SK-N-SH treated with all-trans-retinoic acid at 6 μM for 48 hours (cell line): ENCODE measurements around the gene SMARCA4.

Source experiments
- ATAC-seq: fragments of 200-7000 bp; cut with Tn5 transposase; 3 replicates; pipeline ENCODE4 v1.9.1; 2020; ENCODE audit warnings: mild to moderate bottlenecking, moderate library complexity
- ARNTL ChIP-seq: fragments of 450-650 bp; formaldehyde crosslinking; IDR thresholded peaks from 2 replicates; pipeline ENCODE4 v1.5.0; 2020; ENCODE audit warnings: low read depth, mild to moderate bottlenecking, moderate library complexity, borderline replicate concordance
- BACH2 ChIP-seq: fragments of 250-450 bp; sonication (Bioruptor Pico); IDR thresholded peaks from 2 replicates; pipeline ENCODE4 v1.9.0; 2021; ENCODE audit warnings: mild to moderate bottlenecking, borderline replicate concordance
- CREB5 ChIP-seq: fragments of 250-450 bp; sonication (Bioruptor Pico); IDR thresholded peaks from 2 replicates; pipeline ENCODE4 v1.5.1; 2020; ENCODE audit warnings: low read depth, mild to moderate bottlenecking, moderate library complexity
- CSDC2 ChIP-seq: fragments of 250-450 bp; sonication (Bioruptor Pico); IDR thresholded peaks from 2 replicates; pipeline ENCODE4 v1.5.0; 2020; ENCODE audit warnings: mild to moderate bottlenecking, moderate library complexity
- CSRNP3 ChIP-seq: fragments of 250-450 bp; sonication (Bioruptor Pico); IDR thresholded peaks from 2 replicates; pipeline ENCODE4 v1.5.1; 2021; ENCODE audit warnings: mild to moderate bottlenecking, moderate library complexity
- ESRRG ChIP-seq: fragments of 250-450 bp; sonication (Bioruptor Pico); IDR thresholded peaks from 2 replicates; pipeline ENCODE4 v1.6.1; 2021; ENCODE audit warnings: mild to moderate bottlenecking
- GLIS3 ChIP-seq: fragments of 250-450 bp; sonication (Bioruptor Pico); IDR thresholded peaks from 2 replicates; pipeline ENCODE4 v1.5.0; 2020; ENCODE audit warnings: mild to moderate bottlenecking, moderate library complexity
- PATZ1 ChIP-seq: fragments of 250-450 bp; sonication (Bioruptor Pico); IDR thresholded peaks from 2 replicates; pipeline ENCODE4 v1.8.0; 2020; ENCODE audit warnings: mild to moderate bottlenecking, moderate library complexity, borderline replicate concordance
- POU6F1 ChIP-seq: fragments of 250-450 bp; sonication (Bioruptor Pico); IDR thresholded peaks from 2 replicates; pipeline ENCODE4 v1.8.0; 2021; ENCODE audit warnings: low read depth, mild to moderate bottlenecking, moderate library complexity, borderline replicate concordance
- RARB ChIP-seq: fragments of 250-450 bp; sonication (Bioruptor Pico); IDR thresholded peaks from 2 replicates; pipeline ENCODE4 v1.8.0; 2021; ENCODE audit warnings: mild to moderate bottlenecking, moderate library complexity
- SNAI2 ChIP-seq: fragments of 250-450 bp; sonication (Bioruptor Pico); IDR thresholded peaks from 2 replicates; pipeline ENCODE4 v1.5.0; 2020; ENCODE audit warnings: mild to moderate bottlenecking, moderate library complexity
- TCF4 ChIP-seq: fragments of 250-450 bp; sonication (Bioruptor Pico); IDR thresholded peaks from 2 replicates; pipeline ENCODE4 v1.8.0; 2021; ENCODE audit warnings: mild to moderate bottlenecking, moderate library complexity, borderline replicate concordance
- TOX ChIP-seq: fragments of 250-450 bp; sonication (Bioruptor Pico); IDR thresholded peaks from 2 replicates; pipeline ENCODE4 v1.8.0; 2021; ENCODE audit warnings: mild to moderate bottlenecking, moderate library complexity, borderline replicate concordance
- ZC3H10 ChIP-seq: fragments of 250-450 bp; sonication (Bioruptor Pico); IDR thresholded peaks from 2 replicates; pipeline ENCODE4 v1.5.1; 2021; ENCODE audit warnings: mild to moderate bottlenecking, moderate library complexity
- ZFP3 ChIP-seq: fragments of 250-450 bp; sonication (Bioruptor Pico); IDR thresholded peaks from 2 replicates; pipeline ENCODE4 v1.5.0; 2020; ENCODE audit warnings: mild to moderate bottlenecking, moderate library complexity
- ZNF565 ChIP-seq: fragments of 450-650 bp; formaldehyde crosslinking; conservative IDR thresholded peaks from 2 replicates; pipeline ENCODE4 v1.5.0; 2020; ENCODE audit warnings: low read depth, mild to moderate bottlenecking, moderate library complexity
- ZNF70 ChIP-seq: fragments of 450-650 bp; formaldehyde crosslinking; IDR thresholded peaks from 2 replicates; pipeline ENCODE4 v1.5.0; 2020; ENCODE audit warnings: mild to moderate bottlenecking, moderate library complexity
- ZNF8 ChIP-seq: fragments of 450-650 bp; formaldehyde crosslinking; IDR thresholded peaks from 2 replicates; pipeline ENCODE4 v1.5.0; 2020; ENCODE audit warnings: mild to moderate bottlenecking, moderate library complexity

SMARCA4 gene

GRCh38 chr19:10916602-10917001 lies 44.2 kb upstream of the SMARCA4 start:
- TF ChIP-seq ZNF70 (no peak), GLIS3 (CRISPR knock-in tag) (no peak), ARNTL (no peak), SNAI2 (CRISPR knock-in tag) (no peak), RARB (CRISPR knock-in tag) (no peak), PATZ1 (CRISPR knock-in tag) (no peak), CSDC2 (no peak), ZC3H10 (CRISPR knock-in tag) (no peak), POU6F1 (no peak), CREB5 (no peak)
- ATAC-seq, result no peak

- no peak for ATAC-seq
- TF ChIP-seq POU6F1 (no peak), CREB5 (no peak), ZNF565 (CRISPR knock-in tag) (no peak), ESRRG (CRISPR knock-in tag) (no peak), RARB (CRISPR knock-in tag) (no peak), PATZ1 (CRISPR knock-in tag) (no peak), ZNF70 (no peak)
Measured at GRCh38 chr19:10918359-10918758, 42.5 kb upstream of the SMARCA4 start.

GRCh38 chr19:10919352-10920287 lies 41.2 kb upstream of the SMARCA4 start:
- no peak for ATAC-seq
- TF ChIP-seq CSRNP3 (CRISPR knock-in tag) (no peak), POU6F1 (no peak), RARB (CRISPR knock-in tag) (no peak), ARNTL (no peak), CREB5 (no peak), ZNF70 (no peak), SNAI2 (CRISPR knock-in tag) (no peak), ZNF8 (CRISPR knock-in tag) (no peak), BACH2 (CRISPR knock-in tag) (no peak), GLIS3 (CRISPR knock-in tag) (no peak), ESRRG (CRISPR knock-in tag) (no peak), CSDC2 (no peak), TCF4 (no peak), ZFP3 (no peak), ZC3H10 (CRISPR knock-in tag) (no peak), TOX (CRISPR knock-in tag) (no peak)
- TF ChIP-seq, all 23 proteins: peak for 0
